PFSK-1 (cell line): ENCODE results near the gene ABCC9.

Source experiments
- POLR2AphosphoS5 ChIP-seq: IDR thresholded peaks from 2 replicates; pipeline ENCODE4 v1.6.1; 2012; ENCODE audit warnings: low read depth, mild to moderate bottlenecking, control low read depth, low read length, moderate library complexity
- SIN3A ChIP-seq: IDR thresholded peaks from 2 replicates; pipeline ENCODE4 v1.6.1; 2012; ENCODE audit warnings: mild to moderate bottlenecking, low read length, moderate library complexity, borderline replicate concordance; ENCODE audit not compliant: insufficient read depth
- TAF1 ChIP-seq: IDR thresholded peaks from 2 replicates; pipeline ENCODE4 v1.6.1; 2012; ENCODE audit warnings: low read length, control low read depth, borderline replicate concordance; ENCODE audit not compliant: insufficient read depth
- TF ChIP-seq, protein P1 (sequence below), 2 experiments: IDR thresholded peaks; 2 replicates each; pipeline versions ENCODE4 v1.6.1 to v1.8.0; 2011 to 2012; ENCODE audit warnings: low read depth in 2 of 2, low read length in 2 of 2, control low read depth in 1 of 2, inconsistent platforms in 1 of 2, mild to moderate bottlenecking in 1 of 2, moderate library complexity in 1 of 2; ENCODE audit not compliant: insufficient read depth in 1 of 2

DNA sequence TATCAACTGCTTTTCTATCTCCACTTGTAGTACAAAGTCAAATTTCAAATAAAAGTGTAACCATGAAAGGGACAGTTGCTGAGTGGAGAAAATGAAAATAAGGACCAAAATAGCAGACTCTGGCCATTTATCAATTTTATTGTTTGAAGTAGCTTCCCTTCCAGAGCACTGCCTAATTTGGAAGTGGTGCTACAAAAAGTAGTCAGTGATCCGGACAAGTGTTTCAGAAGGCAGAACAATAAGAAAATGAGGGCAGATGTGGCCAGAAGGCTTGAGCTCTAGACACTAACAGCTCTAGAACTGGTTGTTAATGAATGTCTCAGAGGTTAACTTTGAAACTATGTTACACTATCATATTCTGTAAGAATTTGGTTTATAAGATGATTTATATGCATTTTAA lies 48.9 kb downstream of the ABCC9 start:
- TF ChIP-seq SIN3A (no peak), TAF1 (no peak), POLR2AphosphoS5 (no peak)
- TF ChIP-seq, protein P1, sequence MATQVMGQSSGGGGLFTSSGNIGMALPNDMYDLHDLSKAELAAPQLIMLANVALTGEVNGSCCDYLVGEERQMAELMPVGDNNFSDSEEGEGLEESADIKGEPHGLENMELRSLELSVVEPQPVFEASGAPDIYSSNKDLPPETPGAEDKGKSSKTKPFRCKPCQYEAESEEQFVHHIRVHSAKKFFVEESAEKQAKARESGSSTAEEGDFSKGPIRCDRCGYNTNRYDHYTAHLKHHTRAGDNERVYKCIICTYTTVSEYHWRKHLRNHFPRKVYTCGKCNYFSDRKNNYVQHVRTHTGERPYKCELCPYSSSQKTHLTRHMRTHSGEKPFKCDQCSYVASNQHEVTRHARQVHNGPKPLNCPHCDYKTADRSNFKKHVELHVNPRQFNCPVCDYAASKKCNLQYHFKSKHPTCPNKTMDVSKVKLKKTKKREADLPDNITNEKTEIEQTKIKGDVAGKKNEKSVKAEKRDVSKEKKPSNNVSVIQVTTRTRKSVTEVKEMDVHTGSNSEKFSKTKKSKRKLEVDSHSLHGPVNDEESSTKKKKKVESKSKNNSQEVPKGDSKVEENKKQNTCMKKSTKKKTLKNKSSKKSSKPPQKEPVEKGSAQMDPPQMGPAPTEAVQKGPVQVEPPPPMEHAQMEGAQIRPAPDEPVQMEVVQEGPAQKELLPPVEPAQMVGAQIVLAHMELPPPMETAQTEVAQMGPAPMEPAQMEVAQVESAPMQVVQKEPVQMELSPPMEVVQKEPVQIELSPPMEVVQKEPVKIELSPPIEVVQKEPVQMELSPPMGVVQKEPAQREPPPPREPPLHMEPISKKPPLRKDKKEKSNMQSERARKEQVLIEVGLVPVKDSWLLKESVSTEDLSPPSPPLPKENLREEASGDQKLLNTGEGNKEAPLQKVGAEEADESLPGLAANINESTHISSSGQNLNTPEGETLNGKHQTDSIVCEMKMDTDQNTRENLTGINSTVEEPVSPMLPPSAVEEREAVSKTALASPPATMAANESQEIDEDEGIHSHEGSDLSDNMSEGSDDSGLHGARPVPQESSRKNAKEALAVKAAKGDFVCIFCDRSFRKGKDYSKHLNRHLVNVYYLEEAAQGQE (IDR thresholded peaks at IDR 0.05; ENCODE audit: insufficient read depth in 1 of 2, low read depth in 2 of 2, low read length in 2 of 2), result no peak
